ENCODE measurements around the gene ZNF660. TPM values are rescaled to one million over a fixed set of nuclear protein-coding genes. Genes with fewer than 3 reads are reported as not detected.
A peak's percentile ranks its signal among the peaks of the same experiment; 100 is the strongest.
"Not testable (repeated sequence)": the region's sequence is repeated elsewhere in the genome, so short reads cannot be mapped to it uniquely, and the experiment has no call there.

Gene ZNF660
- total RNA-seq: 0.79 and 2.2 TPM in 2 replicates

DNA sequence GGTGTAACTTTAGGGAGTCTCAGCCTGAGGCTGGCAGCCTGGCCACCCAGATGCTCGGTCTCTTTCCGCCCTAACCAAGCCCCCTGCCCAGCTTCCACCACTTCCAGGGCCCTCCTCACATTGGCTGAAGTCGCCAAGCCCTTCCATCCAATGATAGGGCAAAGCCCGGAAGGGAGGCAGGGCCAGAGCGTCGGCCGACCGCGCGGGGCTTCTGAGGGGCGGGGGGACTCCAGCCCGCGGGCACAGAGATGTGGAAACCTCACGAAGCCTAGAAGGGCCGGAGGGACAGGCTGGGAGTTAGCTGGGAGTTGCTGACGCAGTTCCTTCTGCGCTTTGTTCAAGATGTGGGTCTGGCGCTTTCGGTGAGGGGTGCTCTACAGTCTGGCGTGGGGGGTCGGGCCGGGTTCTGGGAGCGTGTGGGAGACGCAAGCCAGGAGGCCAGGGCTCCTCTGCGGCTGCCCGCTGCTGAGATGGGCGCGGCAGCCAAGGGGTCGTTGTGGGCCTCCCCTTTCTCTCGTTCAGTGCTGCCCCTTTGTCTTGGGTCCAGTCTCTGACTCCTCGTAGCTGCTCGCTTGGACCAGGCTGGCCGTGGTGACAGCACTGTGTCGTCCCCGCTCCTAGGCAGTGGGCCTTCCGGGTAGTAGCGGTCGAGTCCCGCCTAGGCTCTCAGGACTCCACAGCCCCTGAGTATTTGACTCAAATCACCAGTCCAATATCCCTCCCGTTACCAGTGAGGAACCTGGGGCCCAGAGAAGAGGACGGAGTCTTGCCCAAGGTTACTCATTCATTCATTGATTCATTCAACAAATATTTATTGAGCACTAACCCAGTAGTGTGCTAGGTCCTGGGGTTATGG lies at the start of gene ZNF660:
Gene ZNF660, plus strand, starts transcription at position 319 of the 856 bp plus-strand sequence. CDS start 9,230 bp downstream, outside the sequence.
- DNase-seq: peak; percentile 63

DNA sequence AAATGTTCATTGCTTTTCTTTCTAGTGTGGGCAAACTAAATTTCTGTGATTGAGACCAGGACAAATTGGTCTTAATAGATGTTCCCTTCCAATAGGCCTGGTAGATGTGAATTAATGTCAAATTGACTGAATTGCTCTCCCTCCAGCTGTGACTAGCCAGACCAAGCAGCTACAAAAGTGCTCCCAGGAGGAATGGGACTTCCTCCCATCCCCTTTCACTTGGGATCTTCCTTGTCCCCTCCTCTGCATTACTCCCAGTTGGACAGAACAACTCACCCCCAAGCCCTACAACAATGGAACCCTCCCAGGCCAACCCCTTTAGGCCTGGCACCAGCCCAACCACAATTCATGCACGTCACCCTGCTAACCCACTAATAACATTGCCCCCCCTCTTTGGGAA lies 49.4 kb upstream of the ZNF660 start:
- no peak for DNase-seq

DNA sequence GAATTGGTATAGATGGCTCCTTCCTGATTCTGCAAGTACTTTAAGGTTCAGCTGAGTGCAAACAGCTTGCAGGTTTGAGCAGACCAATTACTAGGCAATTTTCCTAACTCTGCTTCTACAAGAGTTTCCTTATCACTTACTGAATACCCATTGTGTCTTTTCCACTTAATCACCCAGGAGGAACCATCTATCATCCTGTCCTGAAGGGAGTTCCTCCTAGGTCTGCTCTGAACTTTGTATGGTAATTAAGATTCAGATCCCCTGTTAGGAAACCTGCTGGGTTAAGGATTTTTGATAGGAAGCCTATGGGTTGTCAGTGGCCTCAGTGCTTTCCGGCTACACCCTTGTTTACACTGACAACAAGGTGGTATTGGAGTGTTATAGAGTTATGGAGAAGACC lies 40.0 kb upstream of the ZNF660 start:
- DNase-seq: not testable (repeated sequence)

DNA sequence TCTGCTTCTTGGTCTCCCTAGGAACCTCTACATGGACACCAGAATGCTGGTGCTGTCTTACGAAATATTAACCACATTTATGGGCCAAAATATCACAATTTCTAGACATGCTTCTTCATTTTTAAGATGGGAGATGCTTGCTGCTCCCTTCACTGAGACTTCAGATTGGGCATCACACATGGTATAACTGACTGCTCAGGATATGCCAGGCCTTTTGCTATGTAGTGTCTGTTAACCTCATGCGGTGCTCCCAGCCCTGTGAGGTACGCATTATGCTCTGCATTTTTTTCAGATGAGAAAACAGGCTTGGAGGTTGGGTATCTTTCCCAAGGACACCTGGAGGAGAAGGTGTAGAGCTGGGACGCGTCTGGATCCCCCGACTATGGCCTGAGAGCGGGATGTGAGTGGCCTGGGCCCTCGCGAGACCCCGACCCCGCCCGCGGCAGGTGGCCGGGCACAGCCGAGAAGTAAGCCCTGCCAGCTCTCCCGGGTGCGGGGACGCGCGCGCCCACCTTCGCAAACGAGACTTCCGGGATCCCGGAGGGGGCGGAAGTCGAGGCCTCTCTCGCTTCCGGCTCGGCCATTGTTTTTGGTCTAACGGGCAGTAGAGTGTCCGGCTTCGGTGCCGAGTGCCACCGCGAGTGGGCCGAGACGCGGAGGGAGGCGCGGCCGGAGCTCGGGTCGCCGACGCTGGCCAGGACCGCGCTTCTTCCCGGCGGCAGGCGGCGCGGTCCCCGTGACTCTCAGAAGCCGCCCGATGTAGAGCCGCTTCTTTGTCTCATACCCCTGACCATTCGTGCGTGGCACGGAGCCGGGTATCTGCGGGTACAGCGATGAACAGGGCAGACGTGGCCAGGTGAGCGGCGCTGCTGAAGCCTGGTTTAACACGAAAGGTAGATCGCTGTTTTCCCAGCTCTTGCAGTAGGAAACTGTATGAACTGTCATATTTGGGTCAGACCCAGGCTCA lies 29.9 kb upstream of the ZNF660 start, which contains the start of gene ZKSCAN7:
Gene ZKSCAN7, plus strand, starts transcription at position 568 of the 967 bp plus-strand sequence. CDS start 1,855 bp downstream, outside the sequence.
- DNase-seq: peak; percentile 47

DNA sequence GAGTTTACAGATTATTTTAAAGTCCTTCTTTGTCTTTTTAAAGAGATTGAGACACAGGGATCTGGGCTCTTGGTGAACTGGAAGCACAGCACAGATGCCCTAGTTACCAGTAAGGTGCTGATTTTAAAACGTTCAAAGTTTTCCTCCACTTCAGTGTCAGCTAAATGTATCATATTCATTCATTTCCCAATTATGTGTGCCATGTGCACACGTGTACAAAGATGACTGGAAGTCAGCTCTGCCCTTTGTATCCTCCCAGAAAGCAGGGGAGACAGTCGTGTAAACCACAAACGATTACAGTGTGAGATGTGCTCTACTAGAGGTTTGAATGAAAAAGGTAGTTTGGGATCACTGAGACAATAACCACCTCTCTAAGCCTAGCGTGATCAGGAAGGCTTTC lies 29.0 kb upstream of the ZNF660 start:
- no peak for DNase-seq

DNA sequence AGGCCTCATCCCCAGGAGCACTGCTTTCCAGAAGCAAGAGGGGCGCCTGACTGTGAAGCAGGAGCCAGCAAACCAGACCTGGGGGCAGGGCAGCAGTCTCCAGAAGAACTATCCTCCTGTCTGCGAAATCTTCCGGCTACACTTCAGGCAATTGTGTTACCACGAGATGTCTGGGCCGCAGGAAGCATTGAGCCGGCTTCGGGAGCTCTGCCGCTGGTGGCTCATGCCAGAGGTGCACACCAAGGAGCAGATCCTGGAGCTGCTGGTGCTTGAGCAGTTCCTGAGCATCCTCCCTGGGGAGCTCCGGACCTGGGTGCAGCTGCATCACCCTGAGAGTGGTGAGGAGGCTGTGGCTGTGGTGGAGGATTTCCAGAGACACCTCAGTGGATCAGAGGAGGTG lies 27.7 kb upstream of the ZNF660 start:
- DNase-seq: no peak

DNA sequence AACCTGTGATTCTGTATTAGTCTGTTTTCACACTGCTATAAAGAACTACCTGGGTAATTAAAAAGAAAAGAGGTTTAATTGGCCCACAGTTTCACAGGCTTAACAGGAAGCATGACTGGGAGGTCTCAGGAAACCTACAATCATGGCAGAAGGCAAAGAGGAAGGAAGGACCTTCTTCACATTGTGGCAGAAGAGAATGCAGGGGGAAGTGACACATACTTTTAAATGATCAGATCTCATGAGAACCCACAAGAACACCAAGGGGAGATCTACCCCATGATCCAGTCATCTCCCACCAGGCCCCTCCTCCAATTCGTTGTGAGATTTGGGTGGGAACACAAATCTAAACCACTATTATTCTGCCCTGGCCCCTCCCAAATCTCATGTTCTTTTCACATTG lies 23.7 kb upstream of the ZNF660 start:
- DNase-seq: peak; percentile 58

DNA sequence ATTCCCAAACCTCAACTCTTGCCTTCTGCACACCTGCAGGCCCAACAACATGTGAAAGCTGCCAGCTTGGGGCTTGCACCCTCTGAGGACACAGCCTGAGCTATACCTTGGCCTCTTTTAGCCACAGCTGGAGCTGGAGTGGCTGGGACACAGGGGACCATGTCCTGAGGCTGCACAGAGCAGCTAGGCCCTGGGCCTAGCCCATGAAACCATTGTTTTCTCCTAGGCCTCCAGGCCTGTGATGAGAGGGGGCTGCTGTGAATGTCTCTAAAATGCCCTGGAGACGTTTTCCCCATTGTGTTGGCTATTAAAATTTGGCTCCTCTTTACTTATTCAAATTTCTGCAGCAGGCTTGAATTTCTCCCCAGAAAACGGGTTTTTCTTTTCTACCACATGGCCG lies 22.6 kb upstream of the ZNF660 start:
- DNase-seq: no peak

DNA sequence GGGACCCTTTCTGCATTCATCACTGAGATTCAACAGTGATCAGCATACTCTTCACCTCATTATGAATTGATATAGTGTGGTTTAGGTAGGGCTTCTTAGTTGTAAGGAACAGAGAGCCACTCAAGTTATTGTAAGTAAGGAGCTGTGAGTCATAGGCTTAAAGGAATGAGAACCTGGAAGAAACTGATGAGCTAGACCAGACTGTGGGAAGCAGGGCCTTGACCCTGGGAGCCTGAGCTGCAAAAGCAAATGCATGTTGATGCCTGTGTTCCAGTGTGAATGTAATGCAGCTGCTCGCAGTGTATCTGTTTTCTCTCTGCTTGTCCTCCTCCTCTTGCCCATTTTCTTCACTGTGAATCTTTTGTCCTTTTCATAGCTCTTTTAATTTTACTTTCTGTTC lies 16.2 kb upstream of the ZNF660 start:
- no peak for DNase-seq

DNA sequence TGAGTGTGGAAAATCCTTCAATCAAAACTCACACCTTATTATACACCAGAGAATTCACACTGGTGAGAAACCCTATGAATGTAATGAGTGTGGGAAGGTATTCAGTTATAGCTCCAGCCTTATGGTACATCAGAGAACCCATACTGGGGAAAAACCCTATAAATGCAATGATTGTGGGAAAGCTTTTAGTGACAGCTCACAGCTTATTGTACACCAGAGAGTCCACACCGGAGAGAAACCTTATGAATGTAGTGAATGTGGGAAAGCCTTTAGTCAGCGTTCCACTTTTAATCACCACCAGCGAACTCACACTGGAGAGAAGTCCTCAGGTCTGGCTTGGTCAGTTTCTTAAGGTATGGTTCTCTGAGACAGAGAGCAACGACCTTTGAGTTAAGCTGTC lies 13.7 kb upstream of the ZNF660 start:
- DNase-seq: no peak

DNA sequence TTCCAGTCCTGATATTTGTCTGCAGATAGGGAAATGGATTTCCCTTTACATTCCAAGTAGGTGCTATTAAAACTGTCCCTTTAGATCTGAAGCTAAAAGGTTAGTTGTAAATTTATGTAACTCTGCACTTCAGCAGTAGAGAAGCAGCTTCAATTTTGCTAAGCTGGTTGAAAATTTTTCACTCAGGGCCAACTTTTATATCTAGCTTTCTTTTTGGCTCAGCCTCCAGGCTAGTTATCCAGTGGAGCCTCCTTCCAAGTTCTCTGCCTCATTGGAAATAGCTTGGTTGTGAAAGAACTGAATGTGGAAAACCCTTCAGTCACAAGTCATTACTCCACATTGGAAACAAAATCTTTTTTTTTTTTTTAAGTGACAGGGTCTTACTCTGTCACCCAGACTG lies 8.2 kb upstream of the ZNF660 start:
- no peak for DNase-seq

DNA sequence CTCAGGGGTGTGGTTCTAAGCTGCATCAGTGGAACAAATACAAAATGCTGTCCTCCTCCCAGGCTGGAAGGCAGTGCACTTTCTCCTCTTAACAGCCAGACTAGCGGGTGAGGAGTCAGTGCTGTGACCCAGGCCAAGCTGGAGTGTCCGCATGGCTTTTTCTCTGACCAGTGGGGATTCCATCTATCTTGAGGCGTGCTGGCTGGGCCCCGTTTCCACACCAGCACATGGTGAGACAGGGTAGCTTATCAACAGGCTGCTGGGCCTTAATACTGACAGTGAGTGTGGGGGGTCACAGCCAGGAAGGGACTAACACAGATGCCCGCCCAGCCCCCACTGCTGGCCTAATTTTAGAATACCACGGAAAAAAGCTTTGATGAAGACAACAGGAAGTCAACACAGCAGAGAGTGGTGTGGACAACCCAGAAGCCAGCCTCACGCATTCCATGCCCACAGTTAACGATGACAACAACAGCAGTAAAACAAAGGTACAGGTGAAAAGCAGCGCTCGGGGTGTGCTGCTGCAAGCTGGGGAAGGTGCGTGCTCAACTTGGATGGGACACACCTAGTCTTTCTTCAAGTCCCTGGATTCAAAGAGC lies 7.3 kb upstream of the ZNF660 start:
- not testable (repeated sequence) for DNase-seq

DNA sequence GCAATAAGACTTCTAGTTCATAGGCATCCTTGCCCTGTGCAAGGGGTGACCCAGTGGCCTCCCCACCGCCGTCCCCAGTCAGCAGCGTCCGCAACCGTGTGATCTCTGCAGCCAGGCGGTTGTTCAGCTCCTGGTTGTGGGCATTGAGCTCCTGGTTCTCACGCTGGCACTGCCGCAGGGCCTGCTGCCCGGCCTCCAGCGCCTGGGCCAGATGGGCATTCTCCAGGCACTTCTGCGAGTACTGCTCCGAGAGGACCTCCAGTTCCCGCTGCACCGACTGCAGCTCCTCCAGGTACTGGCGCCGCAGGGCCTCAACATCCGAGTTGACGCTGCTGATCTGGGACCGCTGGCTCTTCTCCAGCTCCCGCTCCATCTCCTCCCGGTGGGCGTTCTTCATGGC lies 6.4 kb upstream of the ZNF660 start:
- DNase-seq: not testable (repeated sequence)

DNA sequence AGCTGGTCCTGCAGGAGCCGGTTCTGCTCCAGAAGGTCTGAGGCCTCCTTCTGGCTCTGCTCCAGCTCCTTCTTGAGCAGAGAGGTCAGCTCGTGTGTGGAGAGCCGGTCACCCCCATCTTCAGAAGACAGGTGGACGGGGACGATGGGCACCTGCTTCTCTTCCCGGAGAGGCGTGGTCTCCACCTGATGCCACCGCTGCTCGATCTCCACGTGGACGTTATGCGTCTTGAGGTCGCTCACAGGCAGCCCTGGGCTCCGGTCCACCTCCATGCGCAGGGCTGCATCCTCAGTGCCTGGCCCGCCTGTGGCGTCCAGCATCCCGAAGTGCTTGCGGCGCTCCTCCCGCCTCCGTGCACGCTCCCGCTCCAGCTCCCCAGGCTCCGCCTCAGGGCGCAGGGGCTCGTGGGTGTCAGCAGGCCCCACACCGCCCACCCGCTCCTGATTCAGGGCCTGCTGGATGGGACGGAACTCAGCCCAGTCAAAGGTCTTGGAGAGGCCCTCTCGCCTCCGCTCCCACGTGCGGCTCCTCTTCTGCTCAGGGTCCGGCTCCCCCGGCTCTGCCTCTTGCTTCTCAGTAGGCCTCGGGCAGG lies 5.7 kb upstream of the ZNF660 start:
- DNase-seq: not testable (repeated sequence)

DNA sequence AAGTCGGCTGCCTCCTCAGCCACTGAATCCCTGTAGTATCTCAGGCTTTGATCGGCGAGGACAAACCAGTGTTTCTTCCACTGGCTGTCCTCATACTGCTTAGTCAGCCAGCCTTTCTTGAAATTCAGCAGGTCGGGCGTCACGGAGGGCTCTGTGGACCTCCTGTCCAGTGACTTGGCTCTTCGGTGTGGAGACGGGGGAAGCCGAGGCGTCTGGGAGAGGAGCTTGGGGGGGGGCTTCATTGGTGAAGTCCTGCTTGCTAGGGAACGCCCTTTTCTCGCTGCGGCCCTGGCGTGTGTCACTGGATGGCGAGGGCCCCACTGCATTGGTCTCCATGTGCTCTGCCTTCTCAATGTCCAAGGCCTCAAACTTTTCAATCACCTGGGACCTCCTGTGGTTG lies 5.0 kb upstream of the ZNF660 start:
- DNase-seq: not testable (repeated sequence)

DNA sequence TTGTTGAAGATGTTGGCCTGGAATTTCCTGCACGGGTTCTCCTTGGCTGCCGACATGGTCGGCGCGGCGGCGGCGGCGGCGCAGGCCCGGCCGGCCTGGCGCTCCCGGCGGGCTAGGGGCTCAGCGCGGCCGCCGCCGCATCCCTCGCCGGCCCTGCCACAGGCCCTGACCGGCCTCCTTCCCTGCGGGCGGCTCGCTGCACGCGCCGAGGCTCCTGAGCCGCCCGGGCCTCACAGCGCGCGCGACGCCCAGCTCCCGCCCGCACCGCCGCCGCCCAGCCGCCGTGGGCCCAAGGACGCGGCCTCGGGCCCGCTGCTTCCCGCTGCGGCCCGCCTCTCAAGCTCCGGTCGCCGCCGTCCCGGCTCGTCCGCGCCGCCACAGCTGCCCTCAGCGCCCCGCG lies 3.8 kb upstream of the ZNF660 start:
- peak; percentile 6 for DNase-seq

DNA sequence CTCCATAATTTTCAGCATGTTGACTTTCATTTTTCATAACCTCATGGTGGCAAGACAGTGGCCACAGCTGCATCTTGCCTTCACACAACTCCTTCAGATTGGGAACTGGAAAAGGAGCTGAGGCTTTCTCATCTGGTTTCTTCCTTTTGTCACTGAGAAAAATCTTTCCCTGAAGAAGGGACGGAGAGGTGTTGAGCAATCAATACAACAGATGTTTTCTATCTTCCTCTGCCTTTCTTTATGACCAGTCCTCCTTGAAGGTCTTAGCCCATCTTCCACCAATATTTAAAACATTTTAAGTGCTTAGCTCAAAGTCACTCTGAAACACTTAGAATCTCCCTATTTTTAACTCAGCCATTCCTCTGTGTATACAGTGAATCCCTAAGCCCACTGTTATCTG lies 11.9 kb downstream of the ZNF660 start:
- DNase-seq: no peak

DNA sequence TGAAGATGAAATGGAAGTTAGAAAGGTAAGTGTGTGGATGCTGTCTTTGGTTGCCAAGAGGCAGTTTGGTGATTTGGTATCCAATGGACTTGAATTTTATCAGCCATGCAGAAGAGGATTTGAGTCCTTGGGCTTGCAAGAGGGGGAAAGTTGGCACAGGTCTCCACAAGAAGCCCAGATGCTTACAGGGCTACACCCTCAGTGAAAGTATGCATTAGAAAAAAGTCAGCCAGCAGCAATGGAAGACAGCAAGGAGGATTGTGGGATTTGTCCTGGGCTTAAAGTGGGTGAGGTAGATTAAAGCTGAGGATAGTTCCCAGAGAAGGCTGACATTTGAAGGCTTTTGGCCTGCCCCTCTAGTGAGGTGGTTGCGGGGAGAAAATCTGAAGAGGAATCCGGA lies 17.0 kb downstream of the ZNF660 start:
- DNase-seq: no peak

DNA sequence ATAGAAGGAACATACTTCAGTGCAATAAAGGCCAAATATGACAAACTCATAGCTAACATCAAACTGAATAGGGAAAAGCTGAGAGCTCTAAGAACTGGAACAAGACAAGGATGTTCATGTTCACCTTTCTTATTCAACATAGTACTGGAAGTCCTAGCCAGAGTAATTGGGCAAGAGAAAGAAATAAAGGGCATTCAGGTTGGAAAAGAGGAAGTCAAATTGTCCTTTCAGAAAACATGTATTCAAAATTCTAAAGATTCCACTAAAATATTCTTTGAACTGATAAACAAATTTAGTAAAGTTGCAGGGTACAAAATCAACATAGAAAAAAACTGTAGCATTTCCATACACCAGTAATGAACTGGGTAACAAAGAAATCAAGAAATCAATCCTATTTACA lies 27.9 kb downstream of the ZNF660 start:
- DNase-seq: no peak

DNA sequence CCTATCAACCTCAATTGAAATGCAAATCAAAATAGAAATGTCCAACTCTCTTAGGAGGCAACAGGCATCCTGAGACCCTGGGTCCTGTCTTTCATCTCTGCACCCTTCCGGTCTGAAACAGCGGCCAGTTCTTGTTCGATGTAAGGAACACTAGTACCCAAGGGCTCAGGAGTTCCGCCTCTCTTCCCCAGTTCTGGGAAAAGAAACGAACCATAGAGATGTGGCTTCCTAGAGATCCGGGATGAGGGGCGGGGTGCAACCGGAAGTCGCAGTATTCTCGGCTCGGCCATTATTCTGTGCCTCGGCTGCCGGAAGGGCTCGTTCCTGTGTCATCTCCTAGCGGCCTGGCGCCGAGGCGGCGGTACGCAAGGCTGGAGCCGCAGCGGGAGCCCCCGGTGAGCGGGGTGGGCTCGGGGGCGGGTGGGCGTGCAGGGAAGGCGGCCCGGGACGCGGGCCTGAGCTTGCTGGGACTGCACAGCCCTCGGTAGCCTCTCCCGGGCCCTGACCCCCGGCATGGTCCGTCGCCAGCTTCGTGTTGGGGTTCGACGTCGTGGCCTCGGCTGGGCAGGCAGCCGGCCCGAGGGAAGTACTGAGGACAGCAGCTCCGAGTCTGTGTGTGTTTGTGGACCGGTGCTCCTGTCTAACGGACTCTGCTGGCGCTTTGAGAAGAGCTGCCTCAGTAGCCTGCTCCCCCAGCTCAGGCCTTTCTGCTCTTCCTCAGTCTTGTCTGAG lies 40.2 kb downstream of the ZNF660 start, which contains the start of gene ZNF197:
Gene ZNF197, plus strand, starts transcription at position 288 of the 732 bp plus-strand sequence. CDS start 4,119 bp downstream, outside the sequence.
- DNase-seq: peak; percentile 74

DNA sequence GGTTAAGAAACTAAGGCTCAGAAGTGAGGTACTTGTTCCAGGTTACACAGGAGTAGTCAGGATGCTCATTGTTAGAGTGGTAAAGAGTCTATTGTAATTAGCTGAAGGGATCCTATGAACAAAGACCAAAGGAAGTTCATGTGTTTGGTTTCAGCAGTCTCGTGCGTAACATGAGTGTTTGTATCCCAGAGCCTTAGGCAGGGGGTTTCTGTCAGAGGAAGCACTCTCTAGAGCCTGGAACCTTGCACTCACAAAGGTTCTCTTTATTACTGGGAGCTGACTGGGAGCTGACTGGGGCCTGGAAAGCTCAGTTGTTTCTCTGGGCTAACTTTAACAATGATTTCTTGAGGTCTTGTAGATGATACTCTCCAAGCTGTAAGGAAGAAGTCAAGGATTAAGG lies 44.0 kb downstream of the ZNF660 start:
- no peak for DNase-seq

DNA sequence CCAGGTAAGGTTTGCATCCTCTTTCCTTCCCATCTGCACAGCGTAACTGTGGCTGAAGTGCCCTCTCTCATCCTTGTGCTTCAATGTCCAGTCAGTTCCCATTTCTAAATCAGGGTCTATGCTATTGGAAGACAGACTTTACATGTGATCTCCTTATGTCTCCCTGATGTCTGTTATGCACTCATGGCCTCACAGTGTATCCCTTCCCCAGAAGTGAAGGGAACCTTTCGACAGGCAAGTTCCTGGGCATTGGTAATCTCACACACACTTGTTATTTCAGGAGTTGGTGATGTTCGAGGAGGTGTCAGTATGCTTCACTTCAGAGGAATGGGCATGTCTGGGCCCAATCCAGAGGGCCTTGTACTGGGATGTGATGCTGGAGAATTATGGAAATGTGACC lies 47.4 kb downstream of the ZNF660 start:
- DNase-seq: no peak
